Breast epithelium (tissue), 3 donors: ENCODE data around the gene PCDH9.

Source experiments
- CTCF ChIP-seq, 3 donors: fragments of 450-650 bp; IDR thresholded peaks; one replicate each; pipeline ENCODE4 v1.5.1; 2016 to 2017; ENCODE audit warnings: antibody characterized with exemption in 3 of 3, mild to moderate bottlenecking in 3 of 3, moderate library complexity in 3 of 3
- POLR2A ChIP-seq: fragments of 450-650 bp; IDR thresholded peaks from one replicate; pipeline ENCODE4 v1.6.1; 2016; ENCODE audit warnings: antibody characterized with exemption, mild to moderate bottlenecking, moderate library complexity

- TF ChIP-seq CTCF (IDR thresholded peaks at IDR 0.05) (no peak), POLR2A (no peak)
Measured at GRCh38 chr13:66335626-66336025, 894.5 kb downstream of the PCDH9 start.
